HT1080 (cell line): ENCODE data around the gene KIFC3. TPM values are rescaled to one million over a fixed set of nuclear protein-coding genes. Genes with fewer than 3 reads are reported as not detected.
"Not testable (repeated sequence)": the region's sequence is repeated elsewhere in the genome, so short reads cannot be mapped to it uniquely, and the experiment has no call there.

ENCODE experiments used
- DNase-seq: peaks from one replicate; pipeline ENCODE4 v3.0.0-alpha.2; 2015; ENCODE audit warnings: low read depth
- total RNA-seq: library from RNA; depleted of rRNA; stranded (reverse); fragments of >200 nt; shearing (Covaris generic); gene quantifications from 2 replicates; pipeline ENCODE4 v1.2.3, GENCODE V29; 2014

KIFC3 gene
- total RNA-seq, 1 experiment from 2014 or later, result 134 TPM

- no peak for DNase-seq
These were observed 60.6 kb downstream of the KIFC3 start for GRCh38 chr16:57741660-57742191.

- DNase-seq, result no peak
These were observed 61.7 kb downstream of the KIFC3 start for GRCh38 chr16:57740423-57741071.

GRCh38 chr16:57739756-57740422, 62.4 kb downstream of the KIFC3 start:
- no peak for DNase-seq

- DNase-seq, result no peak
These were observed 63.4 kb downstream of the KIFC3 start for GRCh38 chr16:57738844-57739243.

GRCh38 chr16:57736419-57737351, 65.6 kb downstream of the KIFC3 start:
- peak; percentile 71 for DNase-seq

- peak; percentile 23 for DNase-seq
These were observed 66.4 kb downstream of the KIFC3 start, which contains the start of gene KATNB1 for GRCh38 chr16:57735755-57736418. Gene KATNB1, plus strand, starts transcription at chr16:57735770. Its CDS starts 1,474 bp downstream, at chr16:57737244.

- DNase-seq, result peak; percentile 100
These were observed 67.2 kb downstream of the KIFC3 start for GRCh38 chr16:57734925-57735754.

GRCh38 chr16:57734308-57734924, 67.9 kb downstream of the KIFC3 start:
- DNase-seq, result no peak

GRCh38 chr16:57732714-57733113, 69.6 kb downstream of the KIFC3 start:
- no peak for DNase-seq

- no peak for DNase-seq
These were observed 70.3 kb downstream of the KIFC3 start for GRCh38 chr16:57732037-57732436.

- no peak for DNase-seq
These were observed 71.2 kb downstream of the KIFC3 start for GRCh38 chr16:57730771-57731730.

GRCh38 chr16:57729852-57730251, 72.4 kb downstream of the KIFC3 start:
- not testable (repeated sequence) for DNase-seq

- DNase-seq, result no peak
These were observed 73.2 kb downstream of the KIFC3 start for GRCh38 chr16:57729182-57729484.

GRCh38 chr16:57728336-57729181, 73.7 kb downstream of the KIFC3 start:
- DNase-seq, result no peak

GRCh38 chr16:57727610-57728009, 74.7 kb downstream of the KIFC3 start:
- DNase-seq, result no peak

GRCh38 chr16:57726433-57726947, 75.8 kb downstream of the KIFC3 start:
- DNase-seq, result no peak

- no peak for DNase-seq
These were observed 76.3 kb downstream of the KIFC3 start for GRCh38 chr16:57725976-57726375.
